Thyroid gland (tissue), 4 donors: ENCODE data around the gene RCE1. TPM values are rescaled to one million over a fixed set of nuclear protein-coding genes. Genes with fewer than 3 reads are reported as not detected.
"Not testable (repeated sequence)": the region's sequence is repeated elsewhere in the genome, so short reads cannot be mapped to it uniquely, and the experiment has no call there.

ENCODE experiments used
- DNase-seq, 2 donors: peaks; one replicate each; pipeline ENCODE4 v3.0.0-alpha.2; 2019
- H3K27ac ChIP-seq, 3 donors: fragments of 200-600 bp; sonication (generic); 1 replicate in 2 of 3; 2 replicates in 1 of 3; pipeline ENCODE4 v1.5.1; 2016 to 2019; ENCODE audit warnings: mild to moderate bottlenecking in 1 of 3, moderate library complexity in 1 of 3
- H3K27me3 ChIP-seq: fragments of 200-600 bp; sonication (generic); one replicate; pipeline ENCODE4 v1.5.1; 2019
- H3K36me3 ChIP-seq, 2 donors: fragments of 200-600 bp; sonication (generic); one replicate each; pipeline ENCODE4 v1.5.1; 2016 to 2019
- H3K4me1 ChIP-seq, 2 donors: fragments of 200-600 bp; sonication (generic); one replicate each; pipeline ENCODE4 v1.5.1; 2017 to 2019
- H3K4me3 ChIP-seq, 3 donors: fragments of 200-600 bp; sonication (generic); replicated peaks in 1 of 3; 1 replicate in 2 of 3; 2 replicates in 1 of 3; pipeline ENCODE4 v1.5.1; 2016; ENCODE audit warnings: mild to moderate bottlenecking in 1 of 3
- H3K9me3 ChIP-seq: fragments of 200-600 bp; sonication (generic); one replicate; pipeline ENCODE4 v1.5.1; 2017
- CTCF ChIP-seq, 6 experiments: fragments of 200-600 bp in 3 of 6; fragments of 450-650 bp in 3 of 6; sonication (generic) in 3 of 6; IDR thresholded peaks; one replicate each; pipeline ENCODE4 v1.5.1; 2016 to 2019; ENCODE audit warnings: antibody characterized with exemption in 6 of 6, mild to moderate bottlenecking in 2 of 6, inconsistent platforms in 1 of 6, moderate library complexity in 1 of 6
- POLR2A ChIP-seq, 2 donors: fragments of 450-650 bp; IDR thresholded peaks; one replicate each; pipeline ENCODE4 v1.6.1; 2017; ENCODE audit warnings: antibody characterized with exemption in 2 of 2, mild to moderate bottlenecking in 2 of 2, moderate library complexity in 1 of 2
- WGBS, 2 donors: methylation state at CpG; one replicate each; pipeline ENCODE4 v1.1.5; 2017; 5-methylcytosine and 5-hydroxymethylcytosine counted together
- intact Hi-C: fragments of 100-400 bp; cut with DNase I; formaldehyde crosslinking; loops from one replicate; pipeline ENCODE4 v1.15.1; 2023
- total RNA-seq, 4 donors: library from RNA; depleted of rRNA; stranded (reverse); fragments of >200 nt; gene quantifications; one replicate each; pipeline ENCODE4 v1.2.3, GENCODE V29; 2016

The RCE1 gene
- total RNA-seq, 4 donors from 2014 or later = 10.8 to 23.6 (median 16.1) TPM

DNA sequence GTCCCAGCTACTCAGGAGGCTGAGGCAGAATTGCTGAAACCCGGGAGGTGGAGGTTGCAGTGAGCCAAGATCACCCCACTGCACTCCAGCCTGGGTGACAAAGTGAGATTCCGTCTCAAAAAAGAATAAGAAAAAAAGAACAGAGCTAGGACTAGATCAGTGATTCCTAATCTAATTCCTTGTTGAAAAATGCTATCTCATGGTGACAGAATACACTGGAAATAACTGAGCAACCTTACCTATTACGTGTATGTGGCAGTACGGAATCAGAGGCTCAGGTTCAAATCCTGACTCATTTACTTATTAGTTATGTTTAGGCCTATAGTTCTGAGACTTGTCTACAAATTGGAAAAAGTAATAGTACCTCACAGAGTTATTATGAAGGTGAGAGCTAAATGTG, 19.5 kb upstream of the RCE1 start:
- DNase-seq = no peak
- TF ChIP-seq POLR2A (IDR thresholded peaks at IDR 0.05) (no peak), CTCF (IDR thresholded peaks at IDR 0.05) (no peak)
- no peaks in the 10 kb centered on the region for H3K4me1 ChIP-seq
- no peaks in the 10 kb centered on the region for H3K36me3 ChIP-seq
- H3K27me3 ChIP-seq = no peaks in the 10 kb centered on the region
- no peak overlapping the region for H3K4me3 ChIP-seq
- WGBS, 2 donors = 94 to 98% methylated on average over 4 of the region's 4 CpGs
- intact Hi-C loops = no loop called here
- no peak overlapping the region for H3K27ac ChIP-seq
- H3K9me3 ChIP-seq = no peaks in the 10 kb centered on the region

DNA sequence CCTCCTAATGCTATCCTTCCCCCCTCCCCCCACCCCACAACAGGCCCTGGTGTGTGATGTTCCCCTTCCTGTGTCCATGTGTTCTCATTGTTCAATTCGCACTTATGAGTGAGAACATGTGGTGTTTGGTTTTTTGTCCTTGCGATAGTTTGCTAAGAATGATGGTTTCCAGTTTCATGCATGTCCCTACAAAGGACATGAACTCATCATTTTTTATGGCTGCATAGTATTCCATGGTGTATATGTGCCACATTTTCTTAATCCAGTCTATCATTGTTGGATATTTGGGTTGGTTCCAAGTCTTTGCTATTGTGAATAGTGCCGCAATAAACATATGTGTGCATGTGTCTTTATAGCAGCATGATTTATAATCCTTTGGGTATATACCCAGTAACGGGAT, 18.7 kb upstream of the RCE1 start:
- H3K4me3 ChIP-seq, DNase-seq, intact Hi-C loops, H3K4me1 ChIP-seq, H3K27ac ChIP-seq, H3K36me3 ChIP-seq, H3K9me3 ChIP-seq, H3K27me3 ChIP-seq: not testable (repeated sequence)
- WGBS, 2 donors = 98 to 100% methylated on average over 4 of the region's 4 CpGs

GRCh38 chr11:66834539-66834845, 8.7 kb upstream of the RCE1 start:
- Histone ChIP-seq H3K9me3 (no peaks in the 10 kb centered on the region), H3K4me1 (no peaks in the 10 kb centered on the region), H3K36me3 (no peaks in the 10 kb centered on the region), H3K4me3 (no peak overlapping the region), H3K27me3 (no peaks in the 10 kb centered on the region), H3K27ac (no peak overlapping the region)
- intact Hi-C loops = loop anchor here (5.0 kb wide), 1 partner anchor 142 kb away; no protein-coding TSS in a partner anchor
- no peak for TF ChIP-seq POLR2A (IDR thresholded peaks at IDR 0.05)
- TF ChIP-seq CTCF (IDR thresholded peaks at IDR 0.05) = no peak
- WGBS, 2 donors = 53 to 58% methylated on average over 4 of the region's 4 CpGs
- DNase-seq = no peak

DNA sequence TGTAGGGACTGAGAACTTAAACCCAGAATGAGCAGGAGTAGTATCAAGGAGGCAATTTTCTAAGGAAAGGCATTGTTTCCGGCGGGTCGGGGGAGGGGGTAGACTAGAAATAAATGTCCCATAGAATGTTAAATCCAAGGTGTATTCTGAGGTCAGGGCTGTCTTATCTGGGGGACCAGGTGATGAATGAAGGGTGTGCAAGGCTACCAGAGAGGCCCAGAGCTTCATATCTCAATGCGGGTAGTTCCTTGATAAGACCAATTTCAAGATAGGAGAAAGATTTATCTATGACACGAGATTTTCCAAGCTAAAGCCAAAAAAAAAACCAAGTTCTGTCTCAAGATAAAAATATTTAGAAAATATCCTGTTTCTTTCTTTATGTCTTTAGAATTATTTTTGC, 8.3 kb upstream of the RCE1 start:
- Histone ChIP-seq H3K27me3 (no peaks in the 10 kb centered on the region), H3K36me3 (no peaks in the 10 kb centered on the region), H3K27ac (no peak overlapping the region), H3K4me3 (no peak overlapping the region), H3K9me3 (no peaks in the 10 kb centered on the region), H3K4me1 (no peaks in the 10 kb centered on the region)
- TF ChIP-seq CTCF (IDR thresholded peaks at IDR 0.05) (no peak), POLR2A (IDR thresholded peaks at IDR 0.05) (no peak)
- 78 to 85% methylated on average over 5 of the region's 5 CpGs for WGBS, 2 donors
- intact Hi-C loops = loop anchor here (5.0 kb wide), 1 partner anchor 143 kb away; no protein-coding TSS in a partner anchor
- no peak for DNase-seq

GRCh38 chr11:66835768-66836405, 7.4 kb upstream of the RCE1 start:
- H3K4me3 ChIP-seq = no peak overlapping the region
- no peak overlapping the region for H3K27ac ChIP-seq
- 91 to 94% methylated on average over 12 of the region's 12 CpGs for WGBS, 2 donors
- H3K9me3 ChIP-seq = no peaks in the 10 kb centered on the region
- intact Hi-C loops = no loop called here
- TF ChIP-seq CTCF (IDR thresholded peaks at IDR 0.05) (no peak), POLR2A (IDR thresholded peaks at IDR 0.05) (no peak)
- no peaks in the 10 kb centered on the region for H3K27me3 ChIP-seq
- H3K4me1 ChIP-seq = peaks cover 0 to 3% of the 10 kb centered on the region in 2 donors
- no peaks in the 10 kb centered on the region for H3K36me3 ChIP-seq
- no peak for DNase-seq
